ENCODE results near the gene ARHGEF16.

DNA sequence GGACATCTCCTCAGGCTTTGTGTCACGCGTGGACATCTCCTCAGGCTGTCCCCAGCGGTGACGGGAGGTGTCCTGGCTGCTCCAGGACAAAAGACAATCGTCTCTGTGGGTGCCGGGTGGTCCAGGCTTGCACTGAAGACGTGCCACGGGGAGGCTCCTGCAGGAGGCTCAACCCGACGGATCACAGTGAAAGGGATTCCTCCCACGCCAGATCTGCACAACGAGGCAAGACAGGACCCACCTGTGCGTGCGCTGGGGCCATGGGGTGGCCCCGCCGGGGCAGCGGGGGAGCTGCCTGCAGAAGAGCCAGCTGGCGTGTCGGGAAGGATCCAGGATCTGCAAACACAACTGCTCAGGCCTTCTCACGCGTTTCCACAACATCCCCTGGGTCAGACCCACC lies 18.8 kb upstream of the ARHGEF16 start:
- TF ChIP-seq, protein P1, sequence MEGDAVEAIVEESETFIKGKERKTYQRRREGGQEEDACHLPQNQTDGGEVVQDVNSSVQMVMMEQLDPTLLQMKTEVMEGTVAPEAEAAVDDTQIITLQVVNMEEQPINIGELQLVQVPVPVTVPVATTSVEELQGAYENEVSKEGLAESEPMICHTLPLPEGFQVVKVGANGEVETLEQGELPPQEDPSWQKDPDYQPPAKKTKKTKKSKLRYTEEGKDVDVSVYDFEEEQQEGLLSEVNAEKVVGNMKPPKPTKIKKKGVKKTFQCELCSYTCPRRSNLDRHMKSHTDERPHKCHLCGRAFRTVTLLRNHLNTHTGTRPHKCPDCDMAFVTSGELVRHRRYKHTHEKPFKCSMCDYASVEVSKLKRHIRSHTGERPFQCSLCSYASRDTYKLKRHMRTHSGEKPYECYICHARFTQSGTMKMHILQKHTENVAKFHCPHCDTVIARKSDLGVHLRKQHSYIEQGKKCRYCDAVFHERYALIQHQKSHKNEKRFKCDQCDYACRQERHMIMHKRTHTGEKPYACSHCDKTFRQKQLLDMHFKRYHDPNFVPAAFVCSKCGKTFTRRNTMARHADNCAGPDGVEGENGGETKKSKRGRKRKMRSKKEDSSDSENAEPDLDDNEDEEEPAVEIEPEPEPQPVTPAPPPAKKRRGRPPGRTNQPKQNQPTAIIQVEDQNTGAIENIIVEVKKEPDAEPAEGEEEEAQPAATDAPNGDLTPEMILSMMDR (IDR thresholded peaks at IDR 0.05 in 4 of 5, conservative IDR thresholded peaks at IDR 0.05 in 1 of 5) = no peak
- no peak for TF ChIP-seq POLR2A (IDR thresholded peaks at IDR 0.05)

All from gastrocnemius medialis (tissue), 4 donors.